ENCODE data around the gene LIMCH1.

LIMCH1 gene

DNA sequence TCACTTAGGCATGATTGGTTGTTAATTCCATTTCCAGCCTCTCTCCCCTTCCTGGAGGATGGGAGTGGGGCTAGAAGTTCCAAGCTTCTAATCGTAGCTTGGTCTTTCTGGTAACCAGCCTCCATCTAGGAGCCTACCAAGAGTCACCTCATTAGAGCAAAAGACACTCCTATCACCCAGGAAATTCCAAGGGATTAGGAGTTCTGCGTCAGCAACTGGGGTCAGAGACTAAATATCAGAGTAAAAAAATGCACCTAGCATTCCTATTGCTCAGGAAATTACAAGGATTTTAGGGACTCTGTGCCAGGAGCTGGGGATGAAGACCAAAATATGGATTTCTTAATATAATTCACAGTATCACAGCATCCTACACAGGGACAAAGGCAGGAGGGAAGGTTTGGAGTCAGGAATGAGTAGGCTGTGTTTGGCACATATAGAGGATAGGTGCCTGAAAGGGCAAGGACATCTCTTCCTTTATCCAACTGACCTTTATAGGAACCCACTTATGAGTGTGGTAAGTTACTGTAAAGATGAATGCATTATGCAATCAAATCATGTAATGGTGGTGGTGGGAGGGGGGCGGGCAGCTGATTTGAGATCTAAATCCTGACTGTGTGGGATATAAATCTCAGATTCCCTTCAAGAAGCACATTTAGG is 30.5 kb upstream of the LIMCH1 start:
- Histone ChIP-seq H3K4me3 (ENCODE audit: low read depth in 1 of 2, low read length in 2 of 2) (no peak overlapping the region), H3K27ac (ENCODE audit: low read length) (no peak overlapping the region), H2AFZ (ENCODE audit: low read depth, low read length) (no peak overlapping the region), H3K9ac (ENCODE audit: low read depth, low read length) (no peak overlapping the region), H4K20me1 (ENCODE audit: insufficient read depth, low read length) (no peaks in the 10 kb centered on the region), H3K27me3 (ENCODE audit: insufficient read depth, low read length, poor library complexity) (no peaks in the 10 kb centered on the region), H3K79me2 (ENCODE audit: insufficient read depth, low read length) (no peaks in the 10 kb centered on the region), H3K9me3 (ENCODE audit: insufficient read depth, low read length, severe bottlenecking) (no peaks in the 10 kb centered on the region), H3K4me2 (ENCODE audit: insufficient read depth, low read length) (no peak overlapping the region), H3K36me3 (ENCODE audit: insufficient read depth, low read length) (no peaks in the 10 kb centered on the region), H3K4me1 (ENCODE audit: insufficient read depth, low read length) (no peaks in the 10 kb centered on the region)
- DNase-seq (no peak), ATAC-seq (ENCODE audit: insufficient read depth, low read depth) (no peak)
- TF ChIP-seq, protein P1, sequence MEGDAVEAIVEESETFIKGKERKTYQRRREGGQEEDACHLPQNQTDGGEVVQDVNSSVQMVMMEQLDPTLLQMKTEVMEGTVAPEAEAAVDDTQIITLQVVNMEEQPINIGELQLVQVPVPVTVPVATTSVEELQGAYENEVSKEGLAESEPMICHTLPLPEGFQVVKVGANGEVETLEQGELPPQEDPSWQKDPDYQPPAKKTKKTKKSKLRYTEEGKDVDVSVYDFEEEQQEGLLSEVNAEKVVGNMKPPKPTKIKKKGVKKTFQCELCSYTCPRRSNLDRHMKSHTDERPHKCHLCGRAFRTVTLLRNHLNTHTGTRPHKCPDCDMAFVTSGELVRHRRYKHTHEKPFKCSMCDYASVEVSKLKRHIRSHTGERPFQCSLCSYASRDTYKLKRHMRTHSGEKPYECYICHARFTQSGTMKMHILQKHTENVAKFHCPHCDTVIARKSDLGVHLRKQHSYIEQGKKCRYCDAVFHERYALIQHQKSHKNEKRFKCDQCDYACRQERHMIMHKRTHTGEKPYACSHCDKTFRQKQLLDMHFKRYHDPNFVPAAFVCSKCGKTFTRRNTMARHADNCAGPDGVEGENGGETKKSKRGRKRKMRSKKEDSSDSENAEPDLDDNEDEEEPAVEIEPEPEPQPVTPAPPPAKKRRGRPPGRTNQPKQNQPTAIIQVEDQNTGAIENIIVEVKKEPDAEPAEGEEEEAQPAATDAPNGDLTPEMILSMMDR (IDR thresholded peaks at IDR 0.05; ENCODE audit: borderline replicate concordance, extremely low read depth, low read length, poor library complexity, severe bottlenecking) = no peak
- TF ChIP-seq EZH2 (IDR thresholded peaks at IDR 0.05; ENCODE audit: borderline replicate concordance, low read depth, low read length, severe bottlenecking) = no peak

- DNase-seq = no peak
- H3K9me3 ChIP-seq (ENCODE audit: insufficient read depth, low read length, severe bottlenecking) = no peaks in the 10 kb centered on the region
- H2AFZ ChIP-seq (ENCODE audit: low read depth, low read length) = no peak overlapping the region
- ATAC-seq (ENCODE audit: insufficient read depth, low read depth) = no peak
- H3K4me1 ChIP-seq (ENCODE audit: insufficient read depth, low read length) = no peaks in the 10 kb centered on the region
- H3K9ac ChIP-seq (ENCODE audit: low read depth, low read length) = no peak overlapping the region
- H3K4me3 ChIP-seq (ENCODE audit: low read depth in 1 of 2, low read length in 2 of 2) = no peak overlapping the region
- no peaks in the 10 kb centered on the region for H3K79me2 ChIP-seq (ENCODE audit: insufficient read depth, low read length)
- H3K27ac ChIP-seq (ENCODE audit: low read length) = no peak overlapping the region
- TF ChIP-seq, protein P1 (IDR thresholded peaks at IDR 0.05; ENCODE audit: borderline replicate concordance, extremely low read depth, low read length, poor library complexity, severe bottlenecking) = no peak
- no peak for TF ChIP-seq EZH2 (IDR thresholded peaks at IDR 0.05; ENCODE audit: borderline replicate concordance, low read depth, low read length, severe bottlenecking)
- H4K20me1 ChIP-seq (ENCODE audit: insufficient read depth, low read length) = no peaks in the 10 kb centered on the region
- H3K36me3 ChIP-seq (ENCODE audit: insufficient read depth, low read length) = no peaks in the 10 kb centered on the region
- H3K4me2 ChIP-seq (ENCODE audit: insufficient read depth, low read length) = no peak overlapping the region
- H3K27me3 ChIP-seq (ENCODE audit: insufficient read depth, low read length, poor library complexity) = no peaks in the 10 kb centered on the region
These were observed 28.5 kb upstream of the LIMCH1 start for GRCh38 chr4:41509451-41509866.

DNA sequence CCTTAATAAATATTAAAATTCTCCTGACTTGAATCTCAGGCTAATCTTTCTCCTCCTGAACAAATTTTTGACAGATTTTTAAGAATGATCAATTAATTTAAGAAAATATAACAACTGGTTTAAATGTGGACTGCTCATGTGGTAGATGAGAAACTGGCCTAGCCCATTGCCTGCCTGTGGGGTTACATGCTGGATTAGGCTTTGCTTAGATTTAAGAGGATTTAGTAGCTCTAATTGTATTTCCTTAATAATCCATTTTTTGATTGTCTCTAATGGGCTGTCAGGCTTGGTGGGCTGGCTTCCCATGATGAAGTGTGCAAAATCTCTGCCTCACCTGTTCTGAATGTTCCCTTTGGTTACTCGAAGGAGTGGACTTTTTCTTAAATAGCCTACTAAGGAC is 27.8 kb upstream of the LIMCH1 start:
- Histone ChIP-seq H3K36me3 (ENCODE audit: insufficient read depth, low read length) (no peaks in the 10 kb centered on the region), H3K9ac (ENCODE audit: low read depth, low read length) (no peak overlapping the region), H3K4me2 (ENCODE audit: insufficient read depth, low read length) (no peak overlapping the region), H3K9me3 (ENCODE audit: insufficient read depth, low read length, severe bottlenecking) (no peaks in the 10 kb centered on the region), H3K79me2 (ENCODE audit: insufficient read depth, low read length) (no peaks in the 10 kb centered on the region), H3K27me3 (ENCODE audit: insufficient read depth, low read length, poor library complexity) (no peaks in the 10 kb centered on the region), H3K27ac (ENCODE audit: low read length) (no peak overlapping the region), H3K4me3 (ENCODE audit: low read depth in 1 of 2, low read length in 2 of 2) (no peak overlapping the region), H2AFZ (ENCODE audit: low read depth, low read length) (no peak overlapping the region), H4K20me1 (ENCODE audit: insufficient read depth, low read length) (no peaks in the 10 kb centered on the region), H3K4me1 (ENCODE audit: insufficient read depth, low read length) (no peaks in the 10 kb centered on the region)
- ATAC-seq (ENCODE audit: insufficient read depth, low read depth) (no peak), DNase-seq (no peak)
- TF ChIP-seq EZH2 (IDR thresholded peaks at IDR 0.05; ENCODE audit: borderline replicate concordance, low read depth, low read length, severe bottlenecking) = no peak
- TF ChIP-seq, protein P1 (IDR thresholded peaks at IDR 0.05; ENCODE audit: borderline replicate concordance, extremely low read depth, low read length, poor library complexity, severe bottlenecking) = no peak

All from DND-41 (cell line).